ENCODE data around the gene MPZL1.
A peak's percentile ranks its signal among the peaks of the same experiment; 100 is the strongest.

Gene MPZL1

DNA sequence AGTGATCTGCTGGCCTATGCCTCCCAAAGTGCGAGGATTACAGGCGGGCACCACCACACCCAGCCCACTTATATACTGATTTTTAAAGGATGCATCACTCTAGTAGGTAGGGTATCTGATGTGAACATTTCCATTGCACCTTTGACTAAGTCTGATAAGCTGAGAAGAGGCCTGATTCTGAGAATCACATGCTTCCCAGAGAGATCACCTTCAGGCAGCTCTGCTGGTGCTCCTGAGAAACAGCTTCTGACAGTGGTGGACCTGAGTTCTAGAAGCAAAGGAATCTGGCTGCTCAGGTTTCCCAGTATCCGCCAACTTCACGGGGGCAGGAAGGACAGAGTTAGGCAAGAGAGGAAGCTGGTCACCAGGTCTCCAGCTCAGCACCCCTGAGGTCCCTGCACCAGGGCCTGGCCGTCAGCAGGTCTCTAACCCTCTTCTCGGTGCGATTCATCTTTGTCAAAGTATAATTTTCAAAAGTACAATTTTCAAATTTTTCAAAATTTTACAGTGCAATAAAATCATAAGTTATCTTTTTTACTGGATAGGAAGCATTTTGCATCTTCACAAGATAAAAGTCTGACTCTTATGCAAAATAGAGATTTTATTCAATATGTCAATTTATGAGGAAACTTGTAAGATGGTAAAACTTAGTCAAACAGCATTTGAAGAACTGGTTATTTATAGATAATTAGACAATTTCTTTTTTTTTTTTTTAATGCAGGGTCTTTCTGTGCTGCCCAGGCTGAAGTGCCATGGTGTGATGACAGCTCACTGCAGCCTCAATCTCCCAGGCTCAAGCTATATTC, 25.8 kb upstream of the MPZL1 start:
- no peak for DNase-seq (ENCODE audit: low read depth)

- DNase-seq (ENCODE audit: low read depth), result no peak
These were observed 24.1 kb upstream of the MPZL1 start for GRCh38 chr1:167697667-167698141.

GRCh38 chr1:167698313-167698712, 23.5 kb upstream of the MPZL1 start:
- no peak for DNase-seq (ENCODE audit: low read depth)

GRCh38 chr1:167701510-167701909, 20.3 kb upstream of the MPZL1 start:
- no peak for DNase-seq (ENCODE audit: low read depth)

GRCh38 chr1:167703557-167703956, 18.2 kb upstream of the MPZL1 start:
- no peak for DNase-seq (ENCODE audit: low read depth)

DNA sequence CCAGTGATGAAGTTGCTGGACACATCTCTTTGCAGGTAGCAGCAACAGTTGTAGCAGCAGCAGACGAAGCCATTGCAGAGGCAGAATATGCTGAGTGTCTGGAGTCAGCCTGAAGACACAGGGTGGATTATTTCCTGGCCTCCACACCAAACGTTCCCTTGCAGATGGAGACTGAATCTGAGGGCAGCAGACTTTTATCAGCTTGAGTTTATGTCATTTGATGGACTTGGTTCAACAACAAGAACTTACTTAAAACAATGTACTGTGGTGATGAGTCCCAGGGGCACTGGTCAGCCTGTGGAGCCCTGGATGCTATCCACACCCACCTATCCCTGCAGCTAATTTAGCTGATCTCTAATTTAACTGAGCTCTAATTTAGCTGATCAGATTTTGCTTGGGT, 17.1 kb upstream of the MPZL1 start:
- DNase-seq (ENCODE audit: low read depth), result no peak

DNA sequence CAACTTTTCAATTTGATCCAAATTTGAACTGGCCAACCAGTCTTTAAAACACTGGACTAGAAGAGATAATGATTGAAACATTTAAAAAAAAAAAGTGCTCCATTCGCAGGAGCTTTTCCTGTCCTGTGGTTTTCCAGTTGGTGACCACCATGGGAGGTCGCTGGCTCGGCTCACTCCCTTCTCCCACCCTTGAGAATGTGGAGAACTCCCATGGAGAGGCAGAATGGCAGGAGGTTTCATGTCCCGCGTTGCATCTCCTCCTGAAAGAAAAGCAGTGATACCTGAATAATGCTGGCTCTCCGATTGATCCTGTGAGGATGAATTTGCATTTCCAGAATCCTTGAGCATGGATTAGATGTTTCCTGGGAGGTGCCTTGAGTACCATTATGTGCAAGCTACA, 16.5 kb upstream of the MPZL1 start:
- no peak for DNase-seq (ENCODE audit: low read depth)

DNA sequence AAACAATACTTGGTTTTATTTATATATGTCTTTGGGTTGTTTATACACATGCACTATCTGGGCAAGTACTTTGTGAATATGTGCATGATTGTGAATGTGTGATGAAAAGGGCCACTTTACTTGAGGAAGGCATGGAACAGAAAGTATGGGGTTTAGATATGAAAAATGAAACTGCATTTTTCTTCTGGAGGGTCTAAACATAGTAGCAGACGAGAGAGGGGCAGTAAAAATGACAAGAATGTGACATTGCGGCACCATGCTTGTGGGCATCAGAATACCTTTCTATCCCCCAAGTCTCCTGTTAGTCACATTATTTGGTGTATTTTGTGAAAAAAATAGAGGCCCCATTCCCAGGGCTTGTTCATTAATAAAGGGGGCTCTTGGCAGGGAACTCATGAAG, 15.4 kb upstream of the MPZL1 start:
- DNase-seq (ENCODE audit: low read depth), result no peak

DNA sequence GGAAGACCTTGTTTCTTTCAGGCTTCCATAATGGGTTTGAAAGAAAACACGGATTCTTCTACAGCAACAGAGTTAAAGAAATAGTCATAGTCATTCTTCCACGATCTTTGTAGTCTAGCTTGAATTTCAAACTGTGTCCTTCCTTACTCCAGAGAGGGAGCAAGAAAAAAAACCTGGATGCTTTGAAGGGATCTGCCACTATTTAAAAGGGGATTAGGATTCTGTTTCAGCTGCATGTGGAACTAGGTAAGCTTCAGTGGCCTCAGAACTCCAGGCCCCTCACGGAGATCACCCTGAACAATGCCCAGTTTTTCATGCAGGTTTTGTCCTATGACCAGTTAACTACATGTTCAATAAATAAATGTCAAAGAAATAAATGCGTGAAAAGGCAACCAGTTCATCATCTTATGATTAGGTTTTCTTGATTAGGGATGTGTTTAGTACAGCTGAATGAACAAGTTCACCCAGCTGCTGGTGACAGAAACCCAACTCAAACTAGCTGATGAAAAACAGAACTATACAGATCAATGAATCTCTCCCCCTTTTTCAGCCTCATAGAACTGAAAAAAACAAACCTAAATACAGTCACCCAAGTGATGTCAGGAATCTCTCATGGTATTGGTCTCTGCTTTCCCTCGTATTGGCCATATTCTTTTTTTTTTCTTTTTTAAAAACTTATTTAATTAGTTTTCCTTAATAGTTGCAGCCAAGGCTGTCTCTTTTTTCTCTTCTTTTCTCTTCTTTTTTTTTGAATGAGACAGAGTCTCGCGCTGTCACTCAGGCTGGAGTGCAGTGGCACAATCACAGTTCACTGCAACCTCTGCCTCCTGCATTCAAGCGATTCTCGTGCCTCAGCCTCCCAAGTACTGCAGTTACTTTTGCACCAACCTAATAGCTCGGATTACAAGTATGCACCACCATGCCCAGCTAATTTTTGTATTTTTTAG, 14.6 kb upstream of the MPZL1 start:
- DNase-seq (ENCODE audit: low read depth), result no peak

DNA sequence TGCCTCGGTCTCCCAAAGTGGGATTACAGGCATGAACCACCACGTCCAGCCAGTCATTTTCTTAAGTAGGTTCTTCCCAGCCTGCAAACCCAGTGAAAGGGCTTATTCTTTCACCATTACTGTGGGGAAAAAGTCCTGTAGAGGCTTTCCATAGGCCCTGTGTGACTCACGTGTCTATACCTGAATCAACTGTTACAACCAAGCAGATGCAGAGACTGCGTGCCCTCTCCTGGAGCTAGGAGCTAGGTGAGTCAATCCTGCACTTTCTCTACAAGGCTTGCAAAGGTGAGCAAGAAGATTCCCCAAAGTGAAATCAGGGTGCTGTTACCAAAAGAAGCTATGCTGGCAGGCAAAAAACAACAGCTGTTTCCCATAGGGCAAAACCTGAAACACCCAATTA, 13.8 kb upstream of the MPZL1 start:
- no peak for DNase-seq (ENCODE audit: low read depth)

DNA sequence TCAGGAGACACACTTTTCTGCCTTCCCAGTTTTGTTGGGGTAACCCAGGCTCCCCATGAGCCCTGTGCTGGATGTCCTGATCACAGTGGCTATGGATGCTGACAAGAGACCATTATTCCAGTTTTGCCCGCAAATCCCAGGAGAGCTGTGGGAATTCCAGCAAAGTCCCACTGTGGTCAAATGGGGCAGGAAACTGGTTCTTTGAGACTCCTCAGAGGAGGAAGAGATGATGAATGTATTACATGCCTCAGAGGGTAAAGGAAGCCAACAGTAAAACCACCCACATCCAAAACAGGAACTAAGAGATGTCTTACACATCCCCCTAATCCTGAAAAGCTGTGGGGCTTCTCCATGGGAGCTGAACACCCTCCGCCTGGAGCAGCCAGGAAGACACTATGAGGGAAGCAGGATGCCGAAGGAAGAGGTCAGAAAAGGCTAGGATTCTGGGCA, 12.8 kb upstream of the MPZL1 start:
- no peak for DNase-seq (ENCODE audit: low read depth)

DNA sequence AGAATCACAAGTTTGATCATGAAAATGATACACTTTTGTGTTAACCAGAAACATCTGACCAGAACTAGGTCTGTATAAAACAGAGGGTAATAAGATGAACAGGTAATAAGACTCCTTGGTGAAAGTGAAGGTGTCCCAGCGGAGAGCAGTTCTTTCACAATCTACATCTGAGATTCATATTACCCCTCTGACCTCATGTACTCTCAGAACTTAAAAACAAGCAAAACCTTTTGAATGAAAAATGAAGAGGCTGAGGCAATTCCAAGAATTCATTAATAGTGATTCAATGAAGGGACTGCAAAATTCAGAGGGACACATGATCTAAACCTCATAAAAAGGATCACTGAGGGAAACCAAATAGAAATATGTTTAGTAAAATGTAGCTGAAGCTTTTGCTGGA, 10.9 kb upstream of the MPZL1 start:
- DNase-seq (ENCODE audit: low read depth), result no peak

- no peak for DNase-seq (ENCODE audit: low read depth)
These were observed 10.0 kb upstream of the MPZL1 start for GRCh38 chr1:167711797-167712196.

DNA sequence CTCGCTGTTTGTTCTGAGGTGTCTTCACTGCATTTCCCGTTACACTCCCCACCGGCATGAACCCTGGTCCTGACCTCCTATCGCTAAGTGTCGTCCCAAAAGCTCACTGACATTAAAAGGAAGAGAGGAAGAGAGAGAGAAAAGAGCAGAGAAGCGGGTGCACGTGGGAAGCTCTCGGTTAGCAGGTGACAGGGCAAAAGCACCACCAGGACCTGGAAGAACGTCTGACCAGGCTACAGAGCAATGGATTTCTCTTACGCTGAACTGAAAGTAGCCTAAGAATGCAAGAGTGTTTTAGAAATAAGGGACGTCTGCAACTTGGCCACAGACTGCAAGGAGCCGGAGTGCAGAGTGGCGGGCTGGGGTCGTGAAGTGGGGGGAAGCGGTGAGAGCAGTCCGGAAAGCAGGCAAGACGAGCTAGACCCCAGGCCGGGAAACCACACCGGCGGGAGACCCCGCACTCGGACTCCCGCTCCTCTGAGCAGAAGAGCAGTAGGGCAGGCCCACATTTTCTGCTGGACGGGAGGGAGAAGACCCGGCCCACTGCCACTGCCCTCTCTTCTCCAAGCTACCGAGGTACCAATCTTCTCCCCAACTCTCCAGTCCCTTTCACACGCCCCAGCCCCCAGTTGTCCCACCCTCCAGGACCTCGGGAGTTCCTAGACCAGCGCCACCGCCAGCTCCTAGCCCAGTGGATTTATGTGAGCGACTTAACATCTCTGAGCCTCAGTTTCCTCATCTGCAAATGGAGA, 8.3 kb upstream of the MPZL1 start:
- DNase-seq (ENCODE audit: low read depth), result no peak

DNA sequence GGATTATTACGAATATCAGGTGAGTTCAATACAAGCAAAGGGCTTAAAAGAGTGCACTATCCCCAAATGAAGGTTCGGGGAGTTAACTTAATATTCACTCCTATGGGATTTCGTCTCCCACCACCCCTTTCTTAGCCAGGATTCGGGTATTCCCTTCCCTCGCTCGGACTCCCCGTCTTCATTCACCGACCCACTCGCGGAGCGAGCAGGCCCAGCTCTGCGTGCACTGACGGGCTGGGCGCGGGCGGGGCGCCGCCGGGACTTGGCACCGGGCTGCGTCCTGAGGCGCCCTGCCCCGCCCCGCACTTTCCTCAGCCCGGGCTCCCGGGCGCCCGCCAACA, 7.7 kb upstream of the MPZL1 start:
- no peak for DNase-seq (ENCODE audit: low read depth)

DNA sequence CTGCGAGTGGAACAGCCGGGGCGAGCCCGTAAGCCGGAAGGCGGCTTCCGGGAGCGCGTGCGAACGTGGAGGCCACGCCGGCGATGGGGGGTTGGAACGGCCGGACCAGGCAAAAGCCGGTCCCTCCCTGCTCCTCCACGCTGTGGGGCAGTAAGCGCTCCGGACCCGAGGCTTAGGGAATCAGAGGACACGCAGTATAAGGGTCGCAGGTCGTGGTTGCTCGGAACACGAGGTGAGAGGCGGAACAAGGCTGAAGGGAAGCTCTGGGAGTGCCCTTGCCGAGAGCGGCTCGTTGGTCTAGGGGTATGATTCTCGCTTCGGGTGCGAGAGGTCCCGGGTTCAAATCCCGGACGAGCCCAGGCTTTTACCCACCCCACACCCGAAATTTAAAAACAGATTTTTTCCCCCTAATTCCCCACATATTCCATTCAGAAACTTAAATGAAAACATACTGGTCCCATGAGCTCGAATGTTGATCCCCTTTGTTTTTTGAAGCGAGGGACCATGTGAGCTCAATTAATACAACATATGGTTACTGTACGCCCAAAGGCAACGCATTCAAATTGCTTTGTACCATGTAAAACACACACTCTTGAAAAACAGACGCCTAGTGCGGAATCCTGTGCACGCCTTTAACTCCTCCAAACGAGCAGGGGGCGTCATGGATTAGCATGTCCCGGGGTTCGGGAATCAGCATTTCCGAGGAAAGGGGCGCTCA, 7.2 kb upstream of the MPZL1 start:
- peak; percentile 89 for DNase-seq (ENCODE audit: low read depth)

DNA sequence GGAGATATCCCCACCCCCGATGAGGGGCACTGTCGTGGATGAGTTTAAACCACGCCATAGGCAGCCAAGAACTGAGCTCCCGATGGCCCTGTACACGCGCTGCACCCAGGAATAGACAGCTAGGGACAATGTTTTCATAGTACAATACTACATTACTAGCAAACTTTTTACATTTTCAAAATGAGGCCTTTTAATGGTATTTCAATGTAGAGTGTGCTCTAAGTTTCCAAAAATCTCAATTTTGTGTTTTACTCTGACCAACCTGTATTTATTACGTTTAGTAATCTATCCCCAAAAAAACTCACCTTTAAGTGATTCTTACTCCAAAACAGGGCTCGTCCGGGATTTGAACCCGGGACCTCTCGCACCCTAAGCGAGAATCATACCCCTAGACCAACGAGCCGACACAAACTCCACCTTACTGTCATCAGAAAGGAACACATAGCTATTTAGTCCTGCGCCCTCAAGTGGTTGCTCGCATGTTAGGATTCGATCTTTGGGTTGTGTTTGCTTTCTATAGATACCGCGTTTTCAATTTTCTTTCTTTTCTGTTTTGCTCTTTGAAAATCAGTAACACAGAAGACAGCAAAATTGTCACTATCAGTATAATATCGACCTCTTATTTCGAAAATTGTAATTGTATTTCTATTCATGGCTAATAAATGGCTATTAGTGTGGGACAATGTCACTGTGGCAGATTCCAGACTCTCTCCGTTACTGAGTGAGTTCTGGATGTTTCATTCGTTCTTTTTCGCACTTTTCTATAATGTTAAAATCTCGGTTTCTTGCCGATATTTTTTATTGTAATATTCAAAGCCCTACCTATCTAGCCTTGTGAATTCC, 6.4 kb upstream of the MPZL1 start:
- peak; percentile 80 for DNase-seq (ENCODE audit: low read depth)

- no peak for DNase-seq (ENCODE audit: low read depth)
These were observed 5.8 kb upstream of the MPZL1 start for GRCh38 chr1:167716000-167716271.

- no peak for DNase-seq (ENCODE audit: low read depth)
These were observed 4.4 kb upstream of the MPZL1 start for GRCh38 chr1:167717351-167717750.

- DNase-seq (ENCODE audit: low read depth), result no peak
These were observed 2.7 kb upstream of the MPZL1 start for GRCh38 chr1:167718914-167719691.

Measured in activated T-cell treated with anti-CD3 and anti-CD28 coated beads for 1 hour (primary cell).